ENCODE results near the gene UNC5B.

The UNC5B gene

DNA sequence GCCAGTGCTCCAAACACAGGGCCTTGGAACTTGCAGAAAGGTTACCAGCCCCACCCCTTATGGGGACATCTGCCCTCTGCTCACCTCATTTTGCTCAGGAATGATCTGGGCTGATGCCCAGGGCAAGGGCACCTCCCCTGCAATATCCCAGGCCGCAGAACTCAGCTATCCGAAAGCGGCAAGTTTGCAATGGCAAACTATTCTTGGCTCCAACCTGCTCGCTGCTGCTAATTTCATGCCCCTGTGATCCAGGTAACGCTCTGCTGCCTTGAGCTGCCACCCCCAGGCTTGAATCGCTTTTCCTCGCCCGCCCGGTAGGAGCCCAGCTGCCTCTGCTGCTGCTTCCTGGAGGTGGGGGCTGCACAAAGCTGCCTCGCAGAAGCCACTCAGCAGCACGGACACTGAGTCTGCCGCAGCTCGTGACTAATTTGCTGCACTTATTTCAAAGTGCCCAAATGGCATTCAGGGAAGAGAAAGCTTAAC is 124.9 kb downstream of the UNC5B start:
- Mint-ChIP-seq H3K4me3 (no peak overlapping the region), H3K9me3 (no peaks in the 10 kb centered on the region), H3K4me1 (peaks cover 14% of the 10 kb centered on the region), H3K27ac (no peak overlapping the region), H3K27me3 (no peaks in the 10 kb centered on the region), H3K36me3 (peaks cover 11% of the 10 kb centered on the region)
- ATAC-seq (ENCODE audit: low read depth) (no peak), DNase-seq (ENCODE audit: low spot score in 2 of 2) (no peak)

DNA sequence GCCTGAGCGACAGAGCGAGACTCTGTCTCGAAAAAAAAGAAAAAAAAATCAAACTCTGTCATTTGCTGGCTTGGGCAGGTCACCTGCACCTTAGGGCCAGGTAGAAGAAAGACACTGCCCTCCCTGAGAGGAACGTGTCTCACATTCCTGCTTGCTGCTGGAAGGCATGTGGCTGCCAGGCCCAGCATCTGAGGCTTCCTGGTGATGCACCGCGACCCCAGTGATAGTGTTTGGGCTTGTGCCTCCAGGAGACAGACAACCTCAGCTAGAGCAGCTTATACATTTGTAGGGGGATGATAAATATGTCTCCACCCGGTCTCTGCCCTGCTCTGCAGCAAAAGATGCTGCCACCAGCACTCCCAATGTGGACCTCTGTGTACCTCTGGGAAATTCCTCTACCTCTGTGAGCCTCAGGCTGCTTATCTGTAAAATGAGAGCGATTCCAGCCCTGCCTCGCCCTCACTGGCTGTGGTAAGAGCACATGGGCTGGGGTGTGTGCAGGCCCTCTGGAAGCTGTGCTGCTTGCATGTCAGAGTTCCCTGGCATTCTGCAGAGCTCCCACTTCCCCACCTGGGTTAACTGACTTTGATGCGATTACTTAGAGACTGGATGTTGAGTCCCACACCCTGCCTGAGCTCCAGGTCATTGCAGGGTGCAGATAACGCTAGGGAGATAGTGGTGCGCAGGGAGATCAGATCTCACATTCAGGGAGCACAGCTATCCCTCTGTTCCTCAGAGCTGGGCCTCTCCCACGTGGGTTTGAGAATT is 126.5 kb downstream of the UNC5B start:
- Mint-ChIP-seq H3K4me1 (peaks cover 2% of the 10 kb centered on the region), H3K9me3 (no peaks in the 10 kb centered on the region), H3K27ac (no peak overlapping the region), H3K4me3 (no peak overlapping the region), H3K36me3 (peaks cover 11% of the 10 kb centered on the region), H3K27me3 (no peaks in the 10 kb centered on the region)
- ATAC-seq (ENCODE audit: low read depth) = no peak
- no peak for DNase-seq (ENCODE audit: low spot score in 2 of 2)

DNA sequence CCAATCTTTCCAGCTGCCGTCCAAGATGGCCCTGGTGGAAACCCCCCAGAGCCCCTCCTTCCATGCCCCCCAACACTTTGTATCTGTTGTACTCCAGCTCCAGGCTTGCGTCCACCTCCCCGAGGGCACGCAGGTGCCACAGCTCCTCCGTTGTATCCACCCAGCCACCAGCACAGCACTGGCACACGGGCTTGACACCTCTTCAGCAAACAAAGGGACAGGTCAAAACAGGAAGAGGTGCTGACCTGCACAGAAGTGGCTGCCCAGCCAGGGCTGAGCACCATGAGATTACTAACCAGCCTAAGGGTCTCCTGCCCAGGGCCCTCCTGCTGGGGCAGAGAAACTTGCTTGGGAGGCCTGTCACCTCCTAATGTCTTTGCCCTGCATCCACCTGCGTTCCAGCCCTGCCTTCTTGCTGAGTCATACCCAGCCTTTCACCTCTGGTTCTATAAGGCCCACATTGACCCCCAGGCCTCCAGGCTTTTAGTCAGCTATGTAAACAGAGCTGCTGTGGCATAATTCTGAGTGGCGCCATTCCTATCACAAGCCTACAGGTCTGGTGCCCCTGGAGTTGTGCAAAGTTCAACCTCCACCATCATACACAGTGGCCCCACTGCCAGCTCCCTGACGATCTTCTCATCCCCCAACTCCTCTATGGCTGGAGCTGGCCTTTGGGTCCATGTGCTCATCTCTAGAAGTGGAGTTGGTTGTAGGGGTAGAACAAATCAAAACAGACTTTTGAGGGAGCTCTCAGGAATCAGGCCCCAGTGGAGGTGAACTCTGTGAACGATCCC is 127.6 kb downstream of the UNC5B start:
- Mint-ChIP-seq H3K27me3 (no peaks in the 10 kb centered on the region), H3K4me3 (no peak overlapping the region), H3K4me1 (peaks cover 2% of the 10 kb centered on the region), H3K27ac (no peak overlapping the region), H3K9me3 (no peaks in the 10 kb centered on the region), H3K36me3 (peaks cover 11% of the 10 kb centered on the region)
- DNase-seq (ENCODE audit: low spot score in 2 of 2) (no peak), ATAC-seq (ENCODE audit: low read depth) (no peak)

DNA sequence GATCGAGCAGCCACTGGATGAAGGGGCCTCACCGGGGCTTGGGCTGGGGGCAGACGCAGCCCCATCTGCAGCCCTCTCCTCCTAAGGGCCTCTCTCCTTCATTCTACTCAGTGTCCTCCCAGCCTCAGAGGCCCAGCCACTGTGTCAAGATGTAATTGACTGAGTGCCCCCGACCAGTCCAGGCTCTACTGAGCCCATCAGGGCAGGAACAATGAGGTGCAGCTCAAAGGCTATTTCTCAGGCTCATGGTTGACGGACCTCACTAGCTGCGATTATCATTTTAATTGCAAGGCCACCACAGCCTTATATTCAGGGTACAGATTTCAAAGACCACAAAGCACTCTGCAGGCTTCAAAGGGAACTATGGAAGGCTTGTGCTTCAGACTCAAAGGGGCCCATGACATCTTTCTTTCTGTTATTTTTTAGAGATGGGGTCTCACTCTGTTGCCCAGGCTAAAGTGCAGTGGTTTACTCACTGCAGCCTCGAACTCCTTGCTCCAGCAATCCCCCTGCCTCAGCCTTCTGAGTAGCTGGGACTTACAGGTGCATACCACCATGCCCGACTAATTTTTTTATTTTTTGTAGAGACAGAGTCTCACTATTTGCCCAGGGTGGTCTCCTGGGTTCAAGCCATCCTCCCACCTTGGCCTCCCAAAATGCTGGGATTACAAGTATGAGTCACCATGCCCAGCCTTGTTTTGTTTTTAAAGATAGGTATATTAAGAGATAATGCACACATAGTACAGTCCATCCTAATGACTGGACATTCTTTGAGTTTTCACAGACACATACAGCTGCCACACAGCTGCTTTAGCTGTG is 130.4 kb downstream of the UNC5B start:
- no peak for ATAC-seq (ENCODE audit: low read depth)
- H3K27ac Mint-ChIP-seq = no peak overlapping the region
- no peak for DNase-seq (ENCODE audit: low spot score in 2 of 2)
- H3K36me3 Mint-ChIP-seq = peaks cover 8% of the 10 kb centered on the region
- no peak overlapping the region for H3K4me3 Mint-ChIP-seq
- H3K4me1 Mint-ChIP-seq = no peaks in the 10 kb centered on the region
- no peaks in the 10 kb centered on the region for H3K27me3 Mint-ChIP-seq
- no peaks in the 10 kb centered on the region for H3K9me3 Mint-ChIP-seq

DNA sequence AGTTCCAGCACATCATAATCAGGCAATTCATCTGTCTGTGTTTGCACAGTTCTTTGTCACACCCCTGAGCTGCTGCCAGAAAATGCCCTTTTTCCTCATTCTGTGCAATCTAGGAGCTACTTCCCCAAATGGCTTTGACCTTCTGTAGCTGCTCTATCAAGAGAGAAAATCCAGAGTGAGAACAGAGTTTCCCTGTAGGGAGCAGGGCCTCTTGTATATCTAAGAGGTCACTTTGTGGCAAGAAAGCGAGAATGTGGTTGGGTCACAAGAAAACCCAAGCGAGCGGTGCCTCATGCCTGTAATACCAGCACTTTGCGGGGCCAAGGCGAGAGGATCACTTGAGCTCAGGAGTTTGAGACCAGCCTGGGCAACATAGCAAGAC is 131.0 kb downstream of the UNC5B start:
- DNase-seq (ENCODE audit: low spot score in 2 of 2) (no peak), ATAC-seq (ENCODE audit: low read depth) (no peak)
- H3K36me3 Mint-ChIP-seq = peaks cover 8% of the 10 kb centered on the region
- no peaks in the 10 kb centered on the region for H3K9me3 Mint-ChIP-seq
- no peak overlapping the region for H3K4me3 Mint-ChIP-seq
- no peaks in the 10 kb centered on the region for H3K4me1 Mint-ChIP-seq
- H3K27me3 Mint-ChIP-seq = no peaks in the 10 kb centered on the region
- H3K27ac Mint-ChIP-seq = no peak overlapping the region

DNA sequence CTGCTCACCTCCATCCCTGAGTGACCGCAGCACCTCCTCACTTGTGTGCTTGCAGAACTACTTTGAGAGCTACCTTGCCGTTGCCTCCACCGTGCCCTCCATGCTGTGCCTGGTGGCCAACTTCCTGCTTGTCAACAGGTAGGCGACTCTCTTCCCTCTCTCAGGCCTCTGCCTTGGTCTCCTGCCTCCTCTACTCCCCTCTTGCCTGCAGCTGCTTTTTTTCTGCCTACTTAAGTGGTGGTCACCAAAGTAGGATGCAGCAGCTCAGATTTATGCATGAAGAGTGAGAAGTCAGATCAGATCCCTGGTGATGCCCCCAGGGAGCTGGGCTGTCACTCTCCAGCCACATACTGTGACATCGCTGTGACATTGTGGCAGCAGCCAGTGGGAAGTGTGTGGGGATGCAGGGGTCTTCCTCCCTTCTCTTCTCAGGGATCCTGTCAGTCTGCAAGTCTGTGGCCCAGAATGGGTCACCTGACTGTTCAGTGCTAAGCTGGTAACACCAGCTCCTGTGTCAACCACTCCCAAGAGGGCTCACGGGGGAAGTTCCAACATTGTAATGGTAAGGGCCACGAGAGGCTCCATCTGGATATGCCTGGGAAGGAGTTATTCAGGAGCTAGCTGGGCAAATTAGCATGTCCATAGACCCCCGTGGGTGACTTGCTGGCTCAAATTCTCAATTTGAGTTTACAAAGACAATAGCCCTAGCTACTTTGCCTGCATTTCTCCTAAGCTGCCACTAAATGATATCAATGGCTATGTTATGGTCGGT is 132.0 kb downstream of the UNC5B start:
- ATAC-seq (ENCODE audit: low read depth) = no peak
- Mint-ChIP-seq H3K9me3 (no peaks in the 10 kb centered on the region), H3K4me1 (no peaks in the 10 kb centered on the region), H3K27me3 (no peaks in the 10 kb centered on the region), H3K27ac (no peak overlapping the region), H3K36me3 (peaks cover 8% of the 10 kb centered on the region), H3K4me3 (no peak overlapping the region)
- DNase-seq (ENCODE audit: low spot score in 2 of 2) = no peak

DNA sequence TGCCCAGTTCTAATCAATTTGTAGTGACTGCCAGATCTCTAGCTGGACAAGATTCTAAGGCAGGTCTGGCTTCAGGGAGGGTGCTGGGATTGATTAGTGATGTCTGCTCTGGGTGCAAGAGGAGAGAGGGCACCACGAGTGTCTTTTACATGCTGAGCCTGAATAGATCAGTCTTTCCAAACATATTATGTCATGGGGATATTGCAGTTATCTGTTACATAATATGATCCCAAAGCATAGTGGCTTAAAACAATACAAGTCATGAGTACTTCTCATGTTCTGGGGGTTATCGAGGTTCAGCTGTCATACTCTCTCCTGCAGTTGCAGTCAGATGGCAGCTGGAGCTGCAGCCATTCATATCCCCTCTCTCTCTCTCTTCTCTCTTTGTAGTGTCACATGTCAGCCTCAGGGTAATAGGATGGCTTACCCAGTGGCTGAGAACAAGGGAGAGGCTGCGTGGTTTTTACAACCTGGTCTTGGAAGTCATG is 132.7 kb downstream of the UNC5B start:
- ATAC-seq (ENCODE audit: low read depth) = no peak
- no peak for DNase-seq (ENCODE audit: low spot score in 2 of 2)
- Mint-ChIP-seq H3K4me1 (peaks cover 3% of the 10 kb centered on the region), H3K27me3 (no peaks in the 10 kb centered on the region), H3K9me3 (no peaks in the 10 kb centered on the region), H3K4me3 (no peak overlapping the region), H3K27ac (no peak overlapping the region), H3K36me3 (peaks cover 9% of the 10 kb centered on the region)

DNA sequence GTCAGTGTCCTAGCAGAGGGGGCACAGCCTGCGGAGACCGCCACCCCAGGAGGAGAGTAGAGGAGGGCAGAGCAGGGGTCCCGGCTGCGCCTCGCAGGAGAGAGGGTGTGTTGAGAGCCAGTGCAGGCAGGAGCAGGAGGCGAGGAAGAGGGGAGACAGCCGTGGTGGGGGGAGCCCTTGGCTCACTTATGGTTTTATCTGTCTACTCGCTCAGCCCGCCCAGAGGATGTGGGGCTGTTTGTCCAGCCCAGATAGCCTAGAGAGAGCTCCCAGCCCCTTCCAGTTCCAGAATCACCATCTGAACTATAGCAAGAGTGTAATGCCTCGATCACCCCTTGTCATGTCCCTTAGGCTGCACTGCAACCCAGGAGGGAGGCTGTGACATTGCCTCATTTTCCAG is 133.3 kb downstream of the UNC5B start:
- Mint-ChIP-seq H3K27ac (no peak overlapping the region), H3K9me3 (no peaks in the 10 kb centered on the region), H3K36me3 (peaks cover 5% of the 10 kb centered on the region), H3K4me1 (peaks cover 3% of the 10 kb centered on the region), H3K4me3 (no peak overlapping the region), H3K27me3 (no peaks in the 10 kb centered on the region)
- no peak for DNase-seq (ENCODE audit: low spot score in 2 of 2)
- no peak for ATAC-seq (ENCODE audit: low read depth)

DNA sequence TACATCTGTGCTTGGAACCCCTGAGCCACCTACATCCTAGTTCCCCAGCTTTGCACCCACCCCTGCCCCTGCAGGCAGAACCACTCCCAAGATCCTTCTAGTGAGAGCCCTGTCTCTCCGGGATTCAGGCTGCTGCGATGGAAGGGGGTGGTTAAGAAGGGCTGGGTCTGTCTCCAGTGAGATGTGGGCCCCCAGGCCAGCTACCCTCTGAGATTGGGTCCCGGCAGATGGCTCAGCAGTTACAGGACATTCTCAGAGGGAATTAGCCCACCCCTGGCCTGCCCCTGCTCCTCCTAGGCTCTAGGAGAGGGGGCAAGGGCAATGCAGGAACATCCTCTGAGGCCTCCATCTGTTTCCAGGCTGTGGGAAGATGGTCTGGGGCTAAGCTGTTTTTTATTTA is 134.4 kb downstream of the UNC5B start:
- ATAC-seq (ENCODE audit: low read depth) (no peak), DNase-seq (ENCODE audit: low spot score in 2 of 2) (no peak)
- Mint-ChIP-seq H3K4me3 (no peak overlapping the region), H3K27me3 (no peaks in the 10 kb centered on the region), H3K9me3 (no peaks in the 10 kb centered on the region), H3K4me1 (peaks cover 3% of the 10 kb centered on the region), H3K36me3 (peaks cover 3% of the 10 kb centered on the region), H3K27ac (no peak overlapping the region)

DNA sequence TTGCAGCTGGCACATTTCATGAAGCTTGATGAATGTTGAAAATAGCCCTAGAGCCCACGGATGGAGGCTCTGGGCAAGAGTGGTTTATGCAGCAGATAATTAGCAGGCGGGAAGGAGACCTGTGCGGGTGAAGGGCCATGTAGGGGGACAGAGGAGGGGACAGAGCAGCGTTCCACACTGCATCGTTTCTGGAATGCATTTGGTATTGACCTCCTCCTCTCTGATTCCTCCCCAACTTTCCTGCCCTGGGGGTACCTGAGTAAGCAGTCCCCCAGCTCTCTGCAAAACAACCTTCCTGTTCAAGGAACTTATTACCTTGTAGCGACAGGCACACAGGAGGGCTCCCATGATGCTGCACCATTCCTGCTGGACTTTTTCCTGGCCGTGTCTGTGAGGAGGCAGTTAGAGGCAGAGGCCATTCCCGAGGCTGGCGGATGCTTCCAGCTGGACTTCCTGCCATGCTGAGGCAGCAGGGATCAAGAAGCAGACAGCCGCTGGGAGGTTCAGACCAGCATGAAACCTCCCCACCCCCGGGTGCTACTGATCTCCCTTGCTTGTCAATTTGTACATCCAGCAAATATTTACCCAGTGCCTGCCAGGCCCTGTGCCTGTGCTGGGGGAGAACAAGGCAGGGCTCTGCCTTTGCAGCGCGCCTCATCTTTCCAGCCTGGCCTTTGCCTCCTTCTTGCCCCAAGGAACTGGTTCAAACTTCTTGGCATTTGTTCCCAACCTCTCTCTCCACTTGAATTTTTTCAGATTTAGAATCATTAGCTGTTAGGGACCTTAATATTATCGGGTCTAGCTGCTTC is 135.4 kb downstream of the UNC5B start:
- peaks cover 3% of the 10 kb centered on the region for H3K4me1 Mint-ChIP-seq
- DNase-seq (ENCODE audit: low spot score in 2 of 2) (no peak), ATAC-seq (ENCODE audit: low read depth) (no peak)
- peaks cover 3% of the 10 kb centered on the region for H3K36me3 Mint-ChIP-seq
- no peaks in the 10 kb centered on the region for H3K27me3 Mint-ChIP-seq
- H3K27ac Mint-ChIP-seq = no peak overlapping the region
- no peak overlapping the region for H3K4me3 Mint-ChIP-seq
- H3K9me3 Mint-ChIP-seq = no peaks in the 10 kb centered on the region

DNA sequence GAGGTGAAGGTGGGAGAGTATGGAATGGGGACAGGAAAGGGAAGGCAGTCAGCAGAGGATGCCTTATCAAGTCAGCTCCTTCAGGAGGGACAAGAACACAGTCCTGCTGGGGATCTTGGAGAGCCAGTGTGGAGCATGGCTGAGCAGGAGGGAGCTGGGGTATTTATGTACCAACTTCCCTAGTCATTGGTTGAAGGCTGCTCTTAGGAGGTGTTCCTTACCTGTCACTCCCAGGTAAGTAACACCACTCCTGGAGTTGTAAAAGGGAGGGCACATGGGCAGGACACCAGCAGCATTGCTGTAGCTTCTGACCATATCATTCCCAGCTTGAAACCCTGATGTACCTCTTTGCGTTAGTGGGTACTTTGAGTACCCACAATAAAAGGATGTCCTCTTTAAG is 136.5 kb downstream of the UNC5B start:
- no peak overlapping the region for H3K4me3 Mint-ChIP-seq

DNA sequence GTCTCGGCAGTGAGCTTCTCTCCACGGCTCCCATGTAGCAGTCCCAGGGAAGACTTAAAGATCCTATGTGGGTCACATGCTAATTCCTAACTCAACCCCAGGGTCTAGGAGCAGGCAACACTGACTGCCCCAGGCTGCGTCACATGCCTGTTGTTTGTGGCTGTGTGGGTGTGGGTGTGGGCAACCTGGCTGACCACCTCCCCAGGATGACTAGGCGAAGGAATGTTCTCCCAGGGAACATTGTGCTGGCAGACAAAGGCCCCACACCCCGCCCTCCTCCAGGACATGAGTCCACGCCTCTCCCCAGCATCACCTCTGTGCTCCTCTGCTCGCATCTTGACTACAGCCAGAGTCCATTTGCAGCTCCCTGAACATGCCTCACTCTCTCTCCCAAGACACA is 137.0 kb downstream of the UNC5B start:
- Mint-ChIP-seq H3K36me3 (peaks cover 3% of the 10 kb centered on the region), H3K4me1 (peaks cover 3% of the 10 kb centered on the region), H3K4me3 (no peak overlapping the region), H3K27me3 (no peaks in the 10 kb centered on the region), H3K9me3 (no peaks in the 10 kb centered on the region), H3K27ac (no peak overlapping the region)
- DNase-seq (ENCODE audit: low spot score in 2 of 2) (no peak), ATAC-seq (ENCODE audit: low read depth) (no peak)

More for the DNA sequence above, 136.5 kb downstream of the UNC5B start:
- DNase-seq (ENCODE audit: low spot score in 2 of 2) = no peak
- H3K27ac Mint-ChIP-seq = no peak overlapping the region
- peaks cover 3% of the 10 kb centered on the region for H3K4me1 Mint-ChIP-seq
- peaks cover 3% of the 10 kb centered on the region for H3K36me3 Mint-ChIP-seq
- H3K27me3 Mint-ChIP-seq = no peaks in the 10 kb centered on the region
- ATAC-seq (ENCODE audit: low read depth) = no peak
- no peaks in the 10 kb centered on the region for H3K9me3 Mint-ChIP-seq

DNA sequence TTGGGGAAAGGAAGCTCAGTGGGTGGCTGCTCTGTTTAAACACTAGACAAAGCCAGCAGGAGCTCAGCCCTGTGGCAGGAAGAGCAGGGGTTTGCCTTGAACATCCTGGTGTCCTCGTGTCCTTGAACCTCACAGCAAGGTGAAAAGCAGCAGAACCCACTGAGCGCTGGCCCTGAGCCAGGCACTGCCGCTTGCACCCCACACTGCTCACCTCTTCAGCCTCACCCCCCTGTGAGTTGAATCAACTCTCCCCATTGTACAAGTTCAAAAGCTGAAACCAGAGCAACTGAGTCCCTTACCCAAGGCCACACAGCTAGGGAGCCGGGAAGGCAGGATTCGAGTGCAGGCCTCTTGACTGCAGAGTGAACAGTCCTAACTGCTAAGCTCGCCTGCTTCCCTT is 138.7 kb downstream of the UNC5B start:
- Mint-ChIP-seq H3K4me1 (peaks cover 3% of the 10 kb centered on the region), H3K27me3 (no peaks in the 10 kb centered on the region), H3K36me3 (peaks cover 3% of the 10 kb centered on the region), H3K4me3 (no peak overlapping the region), H3K9me3 (no peaks in the 10 kb centered on the region), H3K27ac (no peak overlapping the region)
- ATAC-seq (ENCODE audit: low read depth) = no peak
- DNase-seq (ENCODE audit: low spot score in 2 of 2) = no peak
